GOT3 (cell line): Measurements from ENCODE around the gene PDPK1.
"Not testable (repeated sequence)": the region's sequence is repeated elsewhere in the genome, so short reads cannot be mapped to it uniquely, and the experiment has no call there.

Experiments
- DNase-seq: peaks from one replicate; lab custom pipeline; 2025; ENCODE audit warnings: mixed read lengths; lab: John Stamatoyannopoulos, UW

PDPK1 gene

GRCh38 chr16:2523801-2524231 is 14.0 kb upstream of the PDPK1 start:
- DNase-seq: no peak

- DNase-seq: no peak
Measured at GRCh38 chr16:2524339-2524938, 13.4 kb upstream of the PDPK1 start.

GRCh38 chr16:2526135-2526534 is 11.7 kb upstream of the PDPK1 start:
- DNase-seq: no peak

- no peak for DNase-seq
Measured at GRCh38 chr16:2527071-2527783, 10.6 kb upstream of the PDPK1 start.

- no peak for DNase-seq
Measured at GRCh38 chr16:2527784-2528100, 10.1 kb upstream of the PDPK1 start.

GRCh38 chr16:2528161-2529060 is 9.4 kb upstream of the PDPK1 start:
- DNase-seq: no peak

GRCh38 chr16:2529061-2529931 is 8.5 kb upstream of the PDPK1 start:
- no peak for DNase-seq

GRCh38 chr16:2529961-2530628 is 7.7 kb upstream of the PDPK1 start:
- DNase-seq: no peak

GRCh38 chr16:2530629-2531318 is 7.0 kb upstream of the PDPK1 start:
- no peak for DNase-seq

GRCh38 chr16:2531371-2531695 is 6.5 kb upstream of the PDPK1 start, which contains the start of gene CEMP1:
CEMP1 (minus strand) TSS chr16:2531408; CDS start chr16:2531073, 335 bp downstream.
- DNase-seq: no peak

- DNase-seq: peak; percentile 90
Measured at GRCh38 chr16:2531696-2532493, 5.9 kb upstream of the PDPK1 start.

- no peak for DNase-seq
Measured at GRCh38 chr16:2532494-2533141, 5.2 kb upstream of the PDPK1 start.

- DNase-seq: not testable (repeated sequence)
Measured at GRCh38 chr16:2533142-2533755, 4.6 kb upstream of the PDPK1 start.

GRCh38 chr16:2533912-2534311 is 3.9 kb upstream of the PDPK1 start:
- no peak for DNase-seq

- not testable (repeated sequence) for DNase-seq
Measured at GRCh38 chr16:2534335-2534734, 3.5 kb upstream of the PDPK1 start.

- no peak for DNase-seq
Measured at GRCh38 chr16:2535625-2536013, 2.2 kb upstream of the PDPK1 start.

- not testable (repeated sequence) for DNase-seq
Measured at GRCh38 chr16:2539192-2539844, 1.5 kb downstream of the PDPK1 start.

- not testable (repeated sequence) for DNase-seq
Measured at GRCh38 chr16:2539845-2540458, 2.1 kb downstream of the PDPK1 start.
